HUES6 (cell line): ENCODE measurements around the gene PEX11A.

ENCODE experiments used
- H3K27ac ChIP-seq: 2 replicates; pipeline ENCODE4 v1.7.0; 2013; ENCODE audit warnings: low read depth, mild to moderate bottlenecking, low read length, inconsistent platforms
- H3K27me3 ChIP-seq: 2 replicates; pipeline ENCODE4 v1.6.1; 2013; ENCODE audit warnings: low read length; ENCODE audit not compliant: control insufficient read depth, insufficient read depth
- H3K36me3 ChIP-seq: 2 replicates; pipeline ENCODE4 v1.6.1; 2013; ENCODE audit warnings: low read length; ENCODE audit not compliant: control insufficient read depth, insufficient read depth
- H3K4me1 ChIP-seq: 2 replicates; pipeline ENCODE4 v1.6.1; 2013; ENCODE audit warnings: low read length; ENCODE audit not compliant: control insufficient read depth, insufficient read depth
- H3K4me3 ChIP-seq: 2 replicates; pipeline ENCODE4 v1.5.1; 2013; ENCODE audit warnings: low read depth, low read length
- H3K9ac ChIP-seq: one replicate; pipeline ENCODE4 v1.6.1; 2013; ENCODE audit warnings: mild to moderate bottlenecking, low read length
- H3K9me3 ChIP-seq: 2 replicates; pipeline ENCODE4 v1.6.1; 2013; ENCODE audit warnings: low read depth, low read length; ENCODE audit not compliant: control insufficient read depth, insufficient read depth

Gene PEX11A

DNA sequence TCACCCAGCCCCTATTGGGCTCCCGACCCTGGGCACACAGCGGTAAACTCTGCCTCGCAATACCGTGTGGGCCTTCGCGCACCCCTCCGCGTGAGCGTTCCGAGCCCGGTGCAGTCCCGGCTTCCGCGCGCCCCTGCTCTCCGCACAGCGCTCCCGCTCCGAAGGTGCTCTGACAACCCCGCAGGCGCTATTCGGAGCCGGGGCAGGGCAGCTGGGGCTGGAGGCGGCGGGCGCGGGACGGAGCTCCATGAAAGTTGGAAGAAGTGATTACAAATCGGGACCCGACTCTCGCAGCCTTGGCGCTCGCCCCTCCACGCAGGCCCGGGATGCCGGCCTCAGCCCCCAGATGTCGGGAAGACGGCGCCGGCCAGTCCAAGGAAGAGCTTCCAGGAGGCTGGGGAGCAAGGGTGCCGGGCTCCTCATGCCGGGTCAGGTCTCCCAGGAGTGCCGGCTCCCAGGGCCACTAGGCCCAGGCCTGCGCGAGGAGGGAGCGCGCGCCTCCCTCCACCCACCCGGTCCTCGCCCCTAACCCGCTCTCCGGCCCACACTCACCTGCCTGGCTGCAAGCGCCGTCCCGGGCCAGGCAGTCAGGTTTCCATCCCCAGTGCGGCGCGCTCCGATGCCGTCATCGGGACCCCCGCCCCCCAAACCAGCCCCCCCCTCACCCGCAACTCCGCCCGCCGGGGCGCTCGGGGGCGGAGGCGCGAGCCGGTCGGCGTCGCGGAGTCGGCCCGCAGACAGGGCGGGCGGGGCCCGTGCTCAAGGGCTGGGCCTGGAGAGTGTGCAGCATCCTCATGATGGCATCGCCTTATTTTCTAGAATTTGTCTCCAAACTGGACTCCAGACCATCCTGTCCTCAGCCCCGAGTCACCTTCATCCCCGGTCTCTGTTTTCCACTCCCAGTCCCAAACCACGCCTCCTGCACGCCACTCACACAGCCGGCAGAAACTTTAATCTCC is 35.4 kb downstream of the PEX11A start, which contains the start of gene KIF7:
Gene KIF7 (minus strand): TSS at position 621 of the 959 bp plus-strand sequence. CDS start 2,537 bp downstream, outside the sequence.
- Histone ChIP-seq H3K27me3 (peaks cover under 1% of the 10 kb centered on the region; the same call in 1 of the 2 replicates), H3K27ac (no peak within 1 kb of the TSS), H3K4me1 (peaks cover 4% of the 10 kb centered on the region; the same call in 1 of the 2 replicates), H3K9ac (peak within 1 kb of the TSS; percentile 62), H3K36me3 (peaks cover 11% of the 10 kb centered on the region), H3K4me3 (peak within 1 kb of the TSS; percentile 77), H3K9me3 (no peaks in the 10 kb centered on the region)

DNA sequence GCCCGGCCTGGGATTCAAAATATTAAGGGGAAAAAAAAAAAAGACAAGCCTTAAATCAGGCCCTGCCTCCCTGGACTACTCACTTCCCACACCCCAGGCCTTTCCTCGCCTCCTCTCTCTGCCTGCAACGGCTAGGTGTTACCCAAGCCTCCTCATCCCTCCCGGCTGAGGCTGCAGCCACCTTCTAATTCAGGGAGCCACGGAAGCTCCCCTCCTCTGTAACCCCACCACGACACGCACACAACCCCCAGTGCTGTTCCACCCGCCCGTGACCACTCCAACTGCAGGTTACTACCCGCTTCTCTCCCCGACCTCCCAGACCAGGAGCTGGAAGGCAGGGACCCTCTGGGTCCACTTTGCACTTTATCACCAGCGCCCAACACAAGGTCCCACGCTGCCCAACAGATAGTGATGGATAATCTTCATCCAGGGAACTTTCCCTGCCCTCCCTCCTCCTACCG is 36.2 kb downstream of the PEX11A start:
- Histone ChIP-seq H3K36me3 (peaks cover 15% of the 10 kb centered on the region), H3K27ac (no peak overlapping the region), H3K4me1 (peaks cover 4% of the 10 kb centered on the region; the same call in 1 of the 2 replicates), H3K4me3 (peak overlapping the region; percentile 77), H3K27me3 (no peaks in the 10 kb centered on the region; the same call in 1 of the 2 replicates), H3K9me3 (no peaks in the 10 kb centered on the region), H3K9ac (peak overlapping the region; percentile 62)

DNA sequence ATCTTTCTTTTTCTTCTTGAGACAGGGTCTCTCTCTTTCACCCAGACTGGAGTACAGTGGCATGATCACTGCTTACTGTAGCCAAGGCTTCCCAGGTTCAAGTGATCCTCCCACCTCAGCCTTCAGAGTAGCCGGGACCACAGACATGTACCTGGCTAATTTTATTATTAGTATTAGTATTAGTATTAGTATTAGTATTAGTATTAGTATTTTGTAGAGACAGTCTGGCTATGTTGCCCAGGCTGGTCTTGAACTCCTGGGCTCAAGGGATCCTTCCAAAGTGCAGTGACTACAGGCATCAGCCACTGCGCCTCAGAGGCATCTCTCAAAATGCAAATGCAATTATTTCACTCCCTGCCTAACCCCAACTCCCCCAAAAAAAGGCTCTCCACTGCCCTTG is 37.0 kb downstream of the PEX11A start:
- Histone ChIP-seq H3K9me3 (no peaks in the 10 kb centered on the region), H3K36me3 (peaks cover 18% of the 10 kb centered on the region), H3K4me1 (peaks cover 4% of the 10 kb centered on the region; the same call in 1 of the 2 replicates), H3K4me3 (no peak overlapping the region), H3K27me3 (no peaks in the 10 kb centered on the region; the same call in 1 of the 2 replicates), H3K27ac (no peak overlapping the region), H3K9ac (no peak overlapping the region)

DNA sequence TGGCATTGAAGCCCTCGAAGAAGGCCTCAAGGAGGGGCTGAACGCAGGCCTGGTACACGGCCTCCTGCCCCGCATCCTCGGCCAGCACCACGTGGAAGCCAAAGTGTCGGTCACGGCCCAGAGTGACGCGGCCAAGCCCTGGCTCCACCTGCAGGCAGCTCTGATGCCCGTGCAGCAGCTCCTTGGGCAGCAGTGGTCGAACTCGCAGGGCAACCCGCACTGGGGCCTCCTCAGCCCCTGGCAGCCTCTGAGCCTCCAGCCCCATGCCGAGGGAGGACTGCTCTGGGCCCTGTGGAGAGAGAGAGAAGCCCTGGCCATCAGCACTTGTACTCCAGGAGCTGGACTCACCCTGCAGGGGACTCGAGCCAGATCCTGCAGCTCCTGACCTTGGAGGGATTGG is 37.9 kb downstream of the PEX11A start:
- no peak overlapping the region for H3K4me3 ChIP-seq
- H3K27me3 ChIP-seq: no peaks in the 10 kb centered on the region; the same call in 1 of the 2 replicates
- H3K4me1 ChIP-seq: peaks cover 4% of the 10 kb centered on the region; the same call in 1 of the 2 replicates
- H3K9me3 ChIP-seq: no peaks in the 10 kb centered on the region
- H3K9ac ChIP-seq: no peak overlapping the region
- no peak overlapping the region for H3K27ac ChIP-seq
- H3K36me3 ChIP-seq: peaks cover 20% of the 10 kb centered on the region

DNA sequence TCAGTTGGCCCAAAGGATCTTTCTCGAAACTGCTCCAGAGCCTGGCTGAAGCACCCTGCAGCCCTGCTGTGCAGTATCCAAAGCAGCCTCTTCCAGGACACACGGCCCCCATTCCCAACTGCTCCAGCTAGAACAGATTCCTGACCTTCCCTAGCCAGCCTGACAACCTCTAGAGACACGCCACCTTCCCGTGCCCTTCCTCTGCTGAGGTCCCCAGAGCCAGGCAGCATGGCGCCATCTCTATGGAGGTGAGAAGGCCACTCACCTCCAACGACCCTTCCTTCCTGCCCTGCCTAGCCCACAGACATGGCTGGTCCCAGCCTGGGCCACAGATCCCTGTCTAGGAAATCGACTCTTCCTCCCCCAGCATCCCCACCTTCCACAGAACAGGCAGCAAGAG is 38.4 kb downstream of the PEX11A start:
- Histone ChIP-seq H3K4me3 (no peak overlapping the region), H3K4me1 (peaks cover 4% of the 10 kb centered on the region; the same call in 1 of the 2 replicates), H3K27me3 (no peaks in the 10 kb centered on the region; the same call in 1 of the 2 replicates), H3K36me3 (peaks cover 20% of the 10 kb centered on the region), H3K9ac (no peak overlapping the region), H3K9me3 (no peaks in the 10 kb centered on the region), H3K27ac (no peak overlapping the region)

DNA sequence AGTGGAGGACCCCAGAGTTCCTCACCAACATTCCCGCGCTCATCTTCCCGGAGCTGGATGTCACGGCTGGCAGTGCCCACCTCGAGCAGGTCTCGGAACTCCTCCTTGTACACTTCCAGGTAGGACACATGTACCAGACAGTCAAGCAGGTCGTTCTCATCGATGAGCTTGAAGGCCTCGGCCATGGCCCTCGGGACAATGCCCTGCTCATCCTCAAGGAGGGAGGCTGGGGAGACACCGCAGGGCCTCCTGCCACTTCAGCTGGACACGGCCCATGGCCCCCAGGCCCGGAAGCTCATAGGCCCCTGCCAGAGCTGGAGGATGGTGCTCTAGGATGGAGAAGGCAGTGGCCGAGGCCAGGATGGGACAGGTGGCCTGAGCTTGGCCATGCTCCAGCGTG is 40.8 kb downstream of the PEX11A start:
- Histone ChIP-seq H3K9ac (no peak overlapping the region), H3K4me3 (no peak overlapping the region), H3K9me3 (no peaks in the 10 kb centered on the region), H3K27me3 (no peaks in the 10 kb centered on the region; the same call in 1 of the 2 replicates), H3K36me3 (peaks cover 39% of the 10 kb centered on the region), H3K4me1 (no peaks in the 10 kb centered on the region), H3K27ac (no peak overlapping the region)

DNA sequence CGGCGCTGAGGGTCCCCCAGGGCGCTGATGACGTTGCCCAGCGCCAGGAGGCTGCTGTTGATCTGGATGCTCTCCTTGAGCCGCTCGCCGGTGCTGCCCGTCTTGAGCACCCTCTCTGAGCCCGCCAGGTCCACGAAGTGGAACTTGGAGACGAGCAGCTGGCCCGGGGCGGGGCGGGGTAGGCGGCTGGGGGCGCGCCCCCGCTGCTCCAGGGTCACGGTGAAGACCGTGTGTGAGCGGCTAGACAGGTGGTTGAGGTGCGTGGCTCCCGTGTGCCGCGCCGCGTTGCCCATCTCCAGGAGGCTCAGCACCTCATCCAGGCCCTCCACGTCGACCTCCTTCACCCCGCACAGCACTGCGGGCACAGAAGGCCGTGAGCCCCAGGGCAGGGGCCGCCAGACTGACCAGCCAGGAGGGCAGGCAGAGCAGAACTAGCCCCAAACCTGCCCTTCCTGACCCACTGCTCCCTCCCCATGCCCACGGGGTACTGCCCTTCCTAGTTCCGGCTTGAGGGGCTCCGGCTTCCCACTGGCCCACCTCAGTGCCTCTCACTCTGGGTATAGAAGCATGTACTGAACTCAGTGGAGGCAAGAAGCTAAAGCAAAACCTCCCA is 41.4 kb downstream of the PEX11A start:
- no peaks in the 10 kb centered on the region for H3K9me3 ChIP-seq
- H3K36me3 ChIP-seq: peaks cover 43% of the 10 kb centered on the region
- H3K9ac ChIP-seq: no peak overlapping the region
- no peak overlapping the region for H3K4me3 ChIP-seq
- H3K27ac ChIP-seq: no peak overlapping the region
- H3K4me1 ChIP-seq: no peaks in the 10 kb centered on the region
- no peaks in the 10 kb centered on the region for H3K27me3 ChIP-seq

DNA sequence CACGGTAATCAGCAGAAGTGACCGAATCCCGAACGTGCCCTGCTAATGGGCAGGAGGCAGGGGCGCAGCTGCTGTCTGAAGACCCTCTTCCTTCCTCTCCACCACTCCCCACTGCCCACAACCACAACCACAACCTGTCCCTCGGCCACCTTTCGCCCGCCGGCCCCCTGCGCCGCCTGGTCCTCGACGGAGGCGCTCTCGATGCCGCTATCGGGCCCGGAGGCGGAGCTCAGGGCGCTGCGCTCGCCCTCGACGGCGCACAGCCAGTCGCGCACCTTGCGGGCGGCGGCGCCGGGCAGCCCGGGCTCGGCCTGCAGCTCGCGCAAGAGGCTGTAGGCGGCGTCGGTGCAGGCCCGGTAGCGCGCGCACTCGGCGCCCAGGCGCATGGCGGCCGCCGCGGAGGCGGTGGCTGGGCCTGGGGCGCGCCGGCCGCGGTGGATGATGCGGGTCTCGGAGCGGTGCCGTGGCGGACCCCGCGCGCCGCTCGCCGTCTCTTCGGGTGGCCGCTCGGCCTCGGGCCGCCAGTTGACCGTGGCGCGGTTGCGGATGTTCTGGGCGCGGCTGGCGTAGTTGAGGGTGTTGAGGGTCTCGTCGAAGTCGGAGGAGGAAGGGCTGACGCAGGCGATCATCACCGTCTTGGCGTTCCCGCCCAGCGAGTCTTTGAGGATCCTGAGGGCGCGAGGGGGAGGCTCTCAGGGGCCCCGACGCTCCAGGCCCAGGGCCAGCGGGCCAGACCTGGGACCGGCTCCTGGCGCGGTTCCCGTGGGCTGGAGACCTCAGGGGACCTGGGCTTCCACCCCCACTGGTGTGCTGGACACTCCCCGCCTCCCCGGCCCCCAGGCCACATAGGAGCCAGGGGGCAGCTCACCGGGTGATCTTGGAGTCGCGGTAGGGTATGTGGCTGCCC is 42.2 kb downstream of the PEX11A start:
- Histone ChIP-seq H3K36me3 (peaks cover 49% of the 10 kb centered on the region), H3K4me3 (no peak overlapping the region), H3K9ac (no peak overlapping the region), H3K27me3 (no peaks in the 10 kb centered on the region), H3K9me3 (no peaks in the 10 kb centered on the region), H3K27ac (no peak overlapping the region), H3K4me1 (no peaks in the 10 kb centered on the region)

DNA sequence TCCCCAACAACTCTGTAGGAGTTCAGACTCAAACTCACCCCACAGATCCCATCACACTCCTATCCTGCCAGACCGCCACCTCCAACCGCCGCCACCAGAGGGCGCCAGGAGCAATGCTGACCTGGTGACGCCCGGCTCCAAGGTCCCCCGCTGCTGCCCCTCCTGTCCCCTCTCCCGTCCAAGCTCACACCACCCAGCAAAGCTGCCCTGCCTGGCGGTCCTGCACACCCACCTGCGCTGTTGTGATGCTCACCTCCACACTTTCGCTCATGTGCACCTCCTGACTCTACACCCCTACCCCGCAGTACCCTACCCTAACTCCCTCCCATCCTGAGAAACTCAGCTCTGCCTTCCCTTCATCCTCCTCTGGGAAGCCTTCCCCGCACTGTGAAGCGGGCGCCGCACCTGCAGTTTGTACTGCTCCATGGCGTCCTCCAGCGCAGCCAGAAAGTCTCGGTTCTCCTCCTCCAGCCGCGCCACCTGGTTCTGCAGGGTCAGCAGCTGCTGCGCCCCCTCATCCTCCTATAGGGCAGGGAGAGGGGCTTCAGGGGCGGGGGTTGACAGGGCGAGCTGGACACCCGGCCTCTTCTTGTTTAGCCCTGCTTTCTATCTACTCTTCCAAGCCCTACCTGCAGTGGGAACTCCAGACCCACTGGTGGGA is 43.2 kb downstream of the PEX11A start:
- Histone ChIP-seq H3K9ac (no peak overlapping the region), H3K9me3 (no peaks in the 10 kb centered on the region), H3K27me3 (no peaks in the 10 kb centered on the region), H3K4me1 (no peaks in the 10 kb centered on the region), H3K36me3 (peaks cover 52% of the 10 kb centered on the region), H3K4me3 (peak overlapping the region; percentile 14; the same call in 1 of the 2 replicates), H3K27ac (no peak overlapping the region)
